Endothelial cell (in vitro differentiated cells): ENCODE results near the gene HCAR1. TPM values are rescaled to one million over a fixed set of nuclear protein-coding genes. Genes with fewer than 3 reads are reported as not detected.

Experiments used
- DNase-seq: peaks from one replicate; pipeline ENCODE4 v3.0.0; 2021; ENCODE audit warnings: low spot score
- H3K27ac Mint-ChIP-seq: one replicate; pipeline ENCODE4 v1.8.0; 2021; ENCODE audit warnings: mixed read lengths, inconsistent platforms; ENCODE audit not compliant: unreplicated experiment
- H3K27me3 Mint-ChIP-seq: one replicate; pipeline ENCODE4 v1.8.0; 2021; ENCODE audit warnings: mild to moderate bottlenecking, moderate library complexity, mixed read lengths, inconsistent platforms; ENCODE audit not compliant: unreplicated experiment
- H3K36me3 Mint-ChIP-seq: one replicate; pipeline ENCODE4 v1.8.0; 2021; ENCODE audit warnings: mild to moderate bottlenecking, low read depth, mixed read lengths, inconsistent platforms; ENCODE audit not compliant: unreplicated experiment
- H3K4me1 Mint-ChIP-seq: one replicate; pipeline ENCODE4 v1.8.0; 2021; ENCODE audit warnings: mild to moderate bottlenecking, mixed read lengths, inconsistent platforms; ENCODE audit not compliant: unreplicated experiment
- H3K4me3 Mint-ChIP-seq: one replicate; pipeline ENCODE4 v1.8.0; 2021; ENCODE audit warnings: mild to moderate bottlenecking, mixed read lengths, inconsistent platforms; ENCODE audit not compliant: unreplicated experiment
- H3K9me3 Mint-ChIP-seq: one replicate; pipeline ENCODE4 v1.8.0; 2021; ENCODE audit warnings: mixed read lengths, inconsistent platforms; ENCODE audit not compliant: unreplicated experiment
- CTCF ChIP-seq: fragments of 200-600 bp; sonication (generic); IDR thresholded peaks from one replicate; pipeline ENCODE4 v1.5.0; 2021; ENCODE audit warnings: antibody characterized with exemption; ENCODE audit not compliant: unreplicated experiment
- total RNA-seq: library from RNA; stranded (reverse); fragmentation: NEBNext Ultra II Directional; extraction: Animal tissue kit (Norgen Biotek cat#: 25700); gene quantifications from one replicate; pipeline ENCODE4 v1.2.1, GENCODE V29; 2021; ENCODE audit not compliant: unreplicated experiment

HCAR1 gene
- total RNA-seq, 1 donor from 2014 or later = 0.13 TPM

- no peak overlapping the region for H3K27ac Mint-ChIP-seq
- no peaks in the 10 kb centered on the region for H3K27me3 Mint-ChIP-seq
- H3K36me3 Mint-ChIP-seq = peaks cover 3% of the 10 kb centered on the region
Observed at GRCh38 chr12:122743895-122744525, 13.4 kb upstream of the HCAR1 start.

GRCh38 chr12:122740351-122740750 lies 9.7 kb upstream of the HCAR1 start:
- Mint-ChIP-seq H3K9me3 (no peaks in the 10 kb centered on the region), H3K27ac (no peak overlapping the region), H3K36me3 (peaks cover 3% of the 10 kb centered on the region), H3K4me1 (no peaks in the 10 kb centered on the region), H3K4me3 (no peak overlapping the region), H3K27me3 (no peaks in the 10 kb centered on the region)
- TF ChIP-seq CTCF = no peak
- no peak for DNase-seq

More at GRCh38 chr12:122743895-122744525, 13.4 kb upstream of the HCAR1 start:
- Mint-ChIP-seq H3K4me1 (no peaks in the 10 kb centered on the region), H3K4me3 (no peak overlapping the region), H3K9me3 (no peaks in the 10 kb centered on the region)
- DNase-seq = no peak
- no peak for TF ChIP-seq CTCF

DNA sequence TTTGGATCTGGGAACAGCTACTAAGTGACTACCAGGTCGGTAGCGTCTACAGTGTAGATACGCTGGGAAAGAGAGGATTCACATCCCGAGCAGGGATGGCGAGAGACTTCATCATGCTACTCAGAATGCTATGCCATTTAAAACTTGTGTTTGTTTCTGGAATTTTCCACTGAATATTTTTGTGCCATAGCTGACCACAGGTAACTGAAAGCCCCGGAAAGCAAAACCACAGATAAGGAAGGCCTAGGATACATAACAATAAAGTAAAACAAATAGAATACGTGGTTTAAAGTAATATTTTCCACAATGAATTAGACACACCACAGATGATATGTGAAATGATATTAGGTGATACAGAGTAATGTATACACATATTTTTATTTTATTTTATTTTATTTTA lies 7.9 kb upstream of the HCAR1 start:
- peaks cover 3% of the 10 kb centered on the region for H3K4me1 Mint-ChIP-seq
- no peak for TF ChIP-seq CTCF
- H3K36me3 Mint-ChIP-seq = peaks cover 3% of the 10 kb centered on the region
- DNase-seq = no peak
- H3K27ac Mint-ChIP-seq = no peak overlapping the region
- no peaks in the 10 kb centered on the region for H3K27me3 Mint-ChIP-seq
- H3K9me3 Mint-ChIP-seq = no peaks in the 10 kb centered on the region
- H3K4me3 Mint-ChIP-seq = no peak overlapping the region

- Mint-ChIP-seq H3K9me3 (no peaks in the 10 kb centered on the region), H3K27ac (no peak overlapping the region), H3K27me3 (no peaks in the 10 kb centered on the region), H3K4me1 (peaks cover 36% of the 10 kb centered on the region), H3K4me3 (no peak overlapping the region), H3K36me3 (no peaks in the 10 kb centered on the region)
- no peak for DNase-seq
- TF ChIP-seq CTCF = no peak
Observed at GRCh38 chr12:122732611-122733010, 2.0 kb upstream of the HCAR1 start.

- no peaks in the 10 kb centered on the region for H3K27me3 Mint-ChIP-seq
- no peak for DNase-seq
- no peak for TF ChIP-seq CTCF
- H3K4me1 Mint-ChIP-seq = peaks cover 36% of the 10 kb centered on the region
- no peaks in the 10 kb centered on the region for H3K9me3 Mint-ChIP-seq
- H3K4me3 Mint-ChIP-seq = no peak overlapping the region
- no peaks in the 10 kb centered on the region for H3K36me3 Mint-ChIP-seq
- H3K27ac Mint-ChIP-seq = no peak overlapping the region
Observed at GRCh38 chr12:122732170-122732569, 1.5 kb upstream of the HCAR1 start.
